Heart left ventricle (tissue), 16 donors: ENCODE data around the gene CCDC88B. TPM values are rescaled to one million over a fixed set of nuclear protein-coding genes. Genes with fewer than 3 reads are reported as not detected.

Source experiments
- ATAC-seq, 4 donors: fragments of 200-7000 bp; cut with Tn5 transposase; one replicate each; pipeline ENCODE4 v1.9.1; 2020 to 2022; ENCODE audit warnings: moderate library complexity in 4 of 4, mild to moderate bottlenecking in 3 of 4, moderate number of reproducible peaks in 1 of 4
- DNase-seq, 5 donors: peaks; one replicate each; pipeline ENCODE4 v3.0.0-alpha.2; 2020
- H3K27ac ChIP-seq, 12 donors: fragments of 200-600 bp; sonication (generic) in 4 of 12; one replicate each; pipeline versions ENCODE4 v1.5.0 to v1.8.0; 2016 to 2022; ENCODE audit warnings: mild to moderate bottlenecking in 2 of 12
- H3K27me3 ChIP-seq, 9 donors: fragments of 200-600 bp; sonication (generic) in 2 of 9; one replicate each; pipeline versions ENCODE4 v1.5.1 to v1.8.0; 2016 to 2022; ENCODE audit warnings: mild to moderate bottlenecking in 3 of 9
- H3K36me3 ChIP-seq, 9 donors: fragments of 200-600 bp; sonication (generic) in 2 of 9; one replicate each; pipeline versions ENCODE4 v1.5.0 to v1.8.0; 2018 to 2022; ENCODE audit warnings: mild to moderate bottlenecking in 2 of 9
- H3K4me1 ChIP-seq, 12 donors: fragments of 200-600 bp; sonication (generic) in 4 of 12; one replicate each; pipeline versions ENCODE4 v1.5.0 to v1.8.0; 2016 to 2022; ENCODE audit warnings: mild to moderate bottlenecking in 3 of 12
- H3K4me3 ChIP-seq, 12 donors: fragments of 200-600 bp; sonication (generic) in 4 of 12; one replicate each; pipeline versions ENCODE4 v1.5.0 to v1.8.0; 2017 to 2022; ENCODE audit warnings: mild to moderate bottlenecking in 9 of 12, moderate library complexity in 4 of 12
- H3K9me3 ChIP-seq, 12 donors: fragments of 200-600 bp; sonication (generic) in 4 of 12; one replicate each; pipeline versions ENCODE4 v1.5.0 to v1.8.0; 2016 to 2022; ENCODE audit warnings: mild to moderate bottlenecking in 1 of 12
- CTCF ChIP-seq, 12 donors: fragments of 200-600 bp; sonication (generic) in 4 of 12; IDR thresholded peaks; one replicate each; pipeline versions ENCODE4 v1.5.0 to v1.8.0; 2018 to 2022; ENCODE audit warnings: antibody characterized with exemption in 12 of 12, mild to moderate bottlenecking in 5 of 12
- POLR2A ChIP-seq, 2 donors: fragments of 450-650 bp; IDR thresholded peaks; one replicate each; pipeline ENCODE4 v1.6.1; 2017; ENCODE audit warnings: antibody characterized with exemption in 2 of 2, mild to moderate bottlenecking in 2 of 2, moderate library complexity in 2 of 2
- WGBS, 4 donors: extraction: QIAGEN DNeasy Blood & Tissue Kit in 2 of 4; methylation state at CpG; one replicate each; pipeline versions ENCODE4 v1.1.5 to v1.1.7; 2013 to 2018; 5-methylcytosine and 5-hydroxymethylcytosine counted together
- intact Hi-C, 10 donors: fragments of 100-400 bp; cut with DNase I; formaldehyde crosslinking; loops; one replicate each; pipeline versions ENCODE4 v1.11.1 to v1.14.2; 2022
- polyA plus RNA-seq, 2 donors: library from polyadenylated mRNA; stranded (reverse); fragments of 200-250 nt; gene quantifications; one replicate each; pipeline ENCODE4 v1.2.3, GENCODE V29; 2013
- total RNA-seq, 9 donors: library from RNA; depleted of rRNA in 2 of 9; stranded (reverse); fragments of >200 nt in 2 of 9; fragmentation: NEBNext Ultra II Directional in 3 of 9; extraction: Animal tissue kit (Norgen Biotek cat#: 25700) in 3 of 9; gene quantifications; one replicate each; pipeline versions ENCODE4 v1.1.0 to v1.2.4, GENCODE V29; 2016 to 2023
- donor health status: ischemic (EF 13 %, LVEDD 7.1; RV severe dilation, severe dysfunction).
- donor health status: healthy with polysubstance abuse.
- donor health status: DM: no; HTN: yes; CAD: no.
- donor health status: DM: no; HTN: no; CAD: no.
- donor health status: ischemic (EF 25% LVEDD 6.9; RV normal size, moderate dysfunction).
- donor health status: ischemic (EF 25% LVEDD 5.7; RV mildly dilated, moderate dysfunction).
- donor health status: healthy.
- donor health status: DM: yes; HTN: yes; CAD: no.
- donor health status: ischemic (EF 35%, LVEDD 5.7; RV mildly dilated, moderate dysfunction).
- donor health status: nonischemic (EF 11% LVEDD 7.7; RV severe dilation, severe dysfunction).
- donor health status: DM: yes; HTN: yes; CAD: no.
- donor health status: PGD.
- donor health status: ischemic (EF 29% LVEDD 5.4; RV normal size, mild dysfunction).
- donor health status: nonischemic (EF 23%, LVEDD 6.1; RV moderate dilation, normal function).

Gene CCDC88B
- total and polyA plus RNA-seq, 11 donors, result 4.1 to 24.0 (median 8.1) TPM

- H3K36me3 ChIP-seq, result peaks cover 0 to 24% (median 10%) of the 10 kb centered on the region in 9 donors
- H3K27ac ChIP-seq, result no peak overlapping the region
- ATAC-seq (no peak), DNase-seq (no peak)
- 89 to 91% (median 90%) methylated on average over 11 of the region's 11 CpGs for WGBS, 4 donors
- H3K4me1 ChIP-seq, result peaks cover 0 to 12% (median 9%) of the 10 kb centered on the region in 12 donors
- H3K4me3 ChIP-seq, result no peak overlapping the region
- TF ChIP-seq POLR2A (IDR thresholded peaks at IDR 0.05), result no peak
- TF ChIP-seq CTCF (IDR thresholded peaks at IDR 0.05), result no peak
- H3K9me3 ChIP-seq, result peaks cover 0 to 5% (median 0%) of the 10 kb centered on the region in 12 donors
- H3K27me3 ChIP-seq, result no peaks in the 10 kb centered on the region
- intact Hi-C loops, result no loop called here
Measured at GRCh38 chr11:64324692-64325469, 15.1 kb upstream of the CCDC88B start.

DNA sequence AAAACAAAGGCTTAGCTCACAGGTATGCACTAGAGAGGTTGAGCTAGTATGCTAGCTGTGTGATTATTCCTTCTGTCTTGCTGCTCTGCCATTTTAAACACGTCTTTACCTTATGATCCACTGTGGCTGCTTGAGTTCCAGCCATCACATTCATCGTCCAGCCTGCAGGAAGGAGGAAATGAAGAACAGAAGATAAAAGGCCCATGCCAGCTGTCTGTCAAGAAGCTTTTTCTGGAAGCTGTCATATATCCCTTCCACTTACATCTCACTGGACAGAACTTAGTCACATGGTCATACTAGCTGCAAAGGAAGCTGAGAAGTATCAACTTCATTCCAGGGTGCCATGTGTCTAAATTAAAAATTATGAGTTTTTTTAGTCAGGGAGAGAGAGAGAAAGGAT lies 12.6 kb upstream of the CCDC88B start:
- Histone ChIP-seq H3K4me3 (no peak overlapping the region), H3K36me3 (peaks cover 0 to 6% (median 0%) of the 10 kb centered on the region in 9 donors), H3K27me3 (no peaks in the 10 kb centered on the region), H3K9me3 (peaks cover 0 to 5% (median 0%) of the 10 kb centered on the region in 12 donors), H3K4me1 (peaks cover 0 to 26% (median 16%) of the 10 kb centered on the region in 12 donors), H3K27ac (no peak overlapping the region)
- no peak for DNase-seq
- 85 to 91% (median 88%) methylated on average over 2 of the region's 2 CpGs for WGBS, 4 donors
- ATAC-seq, result no peak
- intact Hi-C loops, result no loop called here
- no peak for TF ChIP-seq CTCF (IDR thresholded peaks at IDR 0.05)
- no peak for TF ChIP-seq POLR2A (IDR thresholded peaks at IDR 0.05)

DNA sequence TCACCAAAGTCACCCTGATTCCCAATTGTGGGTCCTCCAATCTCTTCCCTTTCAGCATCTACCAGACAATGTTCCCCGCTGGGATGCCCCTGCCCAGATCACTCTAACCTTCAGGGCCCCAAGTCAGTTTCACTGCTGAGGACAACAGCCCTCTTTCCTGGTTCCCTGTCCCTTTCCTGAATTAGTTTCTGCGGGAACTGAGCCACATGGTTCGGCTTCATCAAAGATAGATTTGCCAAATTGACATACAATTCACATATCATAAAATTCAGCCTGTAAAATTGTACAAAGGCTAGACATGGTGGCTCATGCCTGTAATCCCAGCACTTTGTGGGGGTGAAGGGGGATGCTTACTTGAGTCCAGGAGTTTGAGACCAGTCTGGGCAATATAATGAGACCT lies 12.0 kb upstream of the CCDC88B start:
- H3K9me3 ChIP-seq, result peaks cover 0 to 5% (median 0%) of the 10 kb centered on the region in 12 donors
- peaks cover 0 to 26% (median 16%) of the 10 kb centered on the region in 12 donors for H3K4me1 ChIP-seq
- ATAC-seq (no peak), DNase-seq (no peak)
- 79 to 84% (median 82%) methylated on average over 3 of the region's 3 CpGs for WGBS, 4 donors
- no peaks in the 10 kb centered on the region for H3K27me3 ChIP-seq
- H3K27ac ChIP-seq, result no peak overlapping the region
- TF ChIP-seq POLR2A (IDR thresholded peaks at IDR 0.05) (no peak), CTCF (IDR thresholded peaks at IDR 0.05) (no peak)
- intact Hi-C loops, result no loop called here
- no peaks in the 10 kb centered on the region for H3K36me3 ChIP-seq
- H3K4me3 ChIP-seq, result no peak overlapping the region

- WGBS, 4 donors, result 77 to 84% (median 79%) methylated on average over 11 of the region's 11 CpGs
- Histone ChIP-seq H3K27ac (no peak overlapping the region), H3K36me3 (no peaks in the 10 kb centered on the region), H3K4me1 (peaks cover 0 to 33% (median 16%) of the 10 kb centered on the region in 12 donors), H3K27me3 (no peaks in the 10 kb centered on the region), H3K4me3 (no peak overlapping the region), H3K9me3 (peaks cover 0 to 5% (median 0%) of the 10 kb centered on the region in 12 donors)
- intact Hi-C loops, result no loop called here
- ATAC-seq (no peak), DNase-seq (no peak)
- no peak for TF ChIP-seq CTCF (IDR thresholded peaks at IDR 0.05)
- TF ChIP-seq POLR2A (IDR thresholded peaks at IDR 0.05), result no peak
Measured at GRCh38 chr11:64330888-64331287, 9.1 kb upstream of the CCDC88B start.
